ENCODE measurements around the gene STRBP. TPM values are rescaled to one million over a fixed set of nuclear protein-coding genes. Genes with fewer than 3 reads are reported as not detected.

Gene STRBP
- total and polyA plus RNA-seq, 9 of the 15 experiments (the other 6 are each of a cell fraction or from before 2014, with no cell fraction given) = 27.7 to 84.0 (median 70.2) TPM

GRCh38 chr9:123300554-123300953, 32.2 kb upstream of the STRBP start (continued):
- no peak for TF ChIP-seq ZNF592 (IDR thresholded peaks at IDR 0.05)
- TF ChIP-seq HNRNPH1 (optimal IDR thresholded peaks at IDR 0.05; ENCODE audit: low read depth, low read length) = no peak
- no peak for TF ChIP-seq CTBP1 (IDR thresholded peaks at IDR 0.05; ENCODE audit: borderline replicate concordance)
- TF ChIP-seq SMARCC2 (IDR thresholded peaks at IDR 0.05; ENCODE audit: low read depth) = no peak
- no peak for TF ChIP-seq ZNF589 (CRISPR knock-in tag; IDR thresholded peaks at IDR 0.05; ENCODE audit: low read depth)
- TF ChIP-seq RFX7 (CRISPR knock-in tag; IDR thresholded peaks at IDR 0.05) = no peak
- peak; percentile 85 for TF ChIP-seq ZNF263 (CRISPR knock-in tag; IDR thresholded peaks at IDR 0.05; ENCODE audit: borderline replicate concordance)
- TF ChIP-seq DMBX1 (CRISPR knock-in tag; IDR thresholded peaks at IDR 0.05; ENCODE audit: borderline replicate concordance) = peak; percentile 54; the same call in 1 of the 2 replicates
- 0 out of 2 replicates have a peak, but pooled peaks have one; percentile 23 for TF ChIP-seq USF1 (CRISPR knock-in tag; IDR thresholded peaks at IDR 0.05)
- 0 out of 2 replicates have a peak, but pooled peaks have one; percentile 50 for TF ChIP-seq ZNF583 (CRISPR knock-in tag; IDR thresholded peaks at IDR 0.05)
- TF ChIP-seq MITF (IDR thresholded peaks at IDR 0.05) = no peak
- TF ChIP-seq ZNF695 (CRISPR knock-in tag; IDR thresholded peaks at IDR 0.05) = no peak
- TF ChIP-seq ZNF518B (CRISPR knock-in tag; IDR thresholded peaks at IDR 0.05) = no peak
- no peak for TF ChIP-seq THRB (CRISPR knock-in tag; conservative IDR thresholded peaks at IDR 0.05)
- no peak for TF ChIP-seq E2F4 (CRISPR knock-in tag; IDR thresholded peaks at IDR 0.05; ENCODE audit: low read depth)
- TF ChIP-seq RNF2 (IDR thresholded peaks at IDR 0.05) = no peak

Data from K562 (cell line).